SK-N-SH treated with all-trans-retinoic acid at 6 μM for 48 hours (cell line): ENCODE results near the gene ANO10.

Experiments used
- ARNTL ChIP-seq: fragments of 450-650 bp; formaldehyde crosslinking; IDR thresholded peaks from 2 replicates; pipeline ENCODE4 v1.5.0; 2020; ENCODE audit warnings: low read depth, mild to moderate bottlenecking, moderate library complexity, borderline replicate concordance
- BACH2 ChIP-seq: fragments of 250-450 bp; sonication (Bioruptor Pico); IDR thresholded peaks from 2 replicates; pipeline ENCODE4 v1.9.0; 2021; ENCODE audit warnings: mild to moderate bottlenecking, borderline replicate concordance
- ESRRG ChIP-seq: fragments of 250-450 bp; sonication (Bioruptor Pico); IDR thresholded peaks from 2 replicates; pipeline ENCODE4 v1.6.1; 2021; ENCODE audit warnings: mild to moderate bottlenecking
- TOX ChIP-seq: fragments of 250-450 bp; sonication (Bioruptor Pico); IDR thresholded peaks from 2 replicates; pipeline ENCODE4 v1.8.0; 2021; ENCODE audit warnings: mild to moderate bottlenecking, moderate library complexity, borderline replicate concordance
- ZNF70 ChIP-seq: fragments of 450-650 bp; formaldehyde crosslinking; IDR thresholded peaks from 2 replicates; pipeline ENCODE4 v1.5.0; 2020; ENCODE audit warnings: mild to moderate bottlenecking, moderate library complexity
- TF ChIP-seq, protein P1 (sequence below): fragments of 250-450 bp; sonication (Bioruptor Pico); IDR thresholded peaks from 2 replicates; pipeline ENCODE4 v1.8.0; 2020; ENCODE audit warnings: mild to moderate bottlenecking, moderate library complexity, borderline replicate concordance
- TF ChIP-seq, protein P2 (sequence below): fragments of 250-450 bp; sonication (Bioruptor Pico); IDR thresholded peaks from 2 replicates; pipeline ENCODE4 v1.5.0; 2020; ENCODE audit warnings: mild to moderate bottlenecking, moderate library complexity

DNA sequence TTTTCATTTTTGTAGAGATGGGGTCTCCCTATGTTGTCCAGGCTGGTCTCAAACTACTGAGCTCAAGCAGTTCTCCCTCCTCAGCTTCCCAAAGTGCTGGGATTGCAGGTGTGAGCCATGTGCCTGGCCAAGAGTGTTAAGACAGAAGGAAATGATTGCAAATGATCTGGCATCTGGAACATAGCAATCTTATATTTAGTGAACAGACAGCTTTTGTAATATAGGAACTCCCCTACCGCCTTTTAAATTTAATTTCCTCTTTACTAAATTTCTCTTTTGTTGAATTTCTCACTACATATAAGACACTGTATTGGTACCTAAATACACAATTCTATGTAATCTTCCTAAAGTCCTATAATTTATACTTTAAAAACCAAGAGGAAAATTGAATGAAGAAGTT lies 13.1 kb downstream of the ANO10 start:
- TF ChIP-seq, protein P1, sequence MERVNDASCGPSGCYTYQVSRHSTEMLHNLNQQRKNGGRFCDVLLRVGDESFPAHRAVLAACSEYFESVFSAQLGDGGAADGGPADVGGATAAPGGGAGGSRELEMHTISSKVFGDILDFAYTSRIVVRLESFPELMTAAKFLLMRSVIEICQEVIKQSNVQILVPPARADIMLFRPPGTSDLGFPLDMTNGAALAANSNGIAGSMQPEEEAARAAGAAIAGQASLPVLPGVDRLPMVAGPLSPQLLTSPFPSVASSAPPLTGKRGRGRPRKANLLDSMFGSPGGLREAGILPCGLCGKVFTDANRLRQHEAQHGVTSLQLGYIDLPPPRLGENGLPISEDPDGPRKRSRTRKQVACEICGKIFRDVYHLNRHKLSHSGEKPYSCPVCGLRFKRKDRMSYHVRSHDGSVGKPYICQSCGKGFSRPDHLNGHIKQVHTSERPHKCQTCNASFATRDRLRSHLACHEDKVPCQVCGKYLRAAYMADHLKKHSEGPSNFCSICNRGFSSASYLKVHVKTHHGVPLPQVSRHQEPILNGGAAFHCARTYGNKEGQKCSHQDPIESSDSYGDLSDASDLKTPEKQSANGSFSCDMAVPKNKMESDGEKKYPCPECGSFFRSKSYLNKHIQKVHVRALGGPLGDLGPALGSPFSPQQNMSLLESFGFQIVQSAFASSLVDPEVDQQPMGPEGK, result no peak
- no peak for TF ChIP-seq ZNF70 (CRISPR knock-in tag)
- TF ChIP-seq, protein P2, sequence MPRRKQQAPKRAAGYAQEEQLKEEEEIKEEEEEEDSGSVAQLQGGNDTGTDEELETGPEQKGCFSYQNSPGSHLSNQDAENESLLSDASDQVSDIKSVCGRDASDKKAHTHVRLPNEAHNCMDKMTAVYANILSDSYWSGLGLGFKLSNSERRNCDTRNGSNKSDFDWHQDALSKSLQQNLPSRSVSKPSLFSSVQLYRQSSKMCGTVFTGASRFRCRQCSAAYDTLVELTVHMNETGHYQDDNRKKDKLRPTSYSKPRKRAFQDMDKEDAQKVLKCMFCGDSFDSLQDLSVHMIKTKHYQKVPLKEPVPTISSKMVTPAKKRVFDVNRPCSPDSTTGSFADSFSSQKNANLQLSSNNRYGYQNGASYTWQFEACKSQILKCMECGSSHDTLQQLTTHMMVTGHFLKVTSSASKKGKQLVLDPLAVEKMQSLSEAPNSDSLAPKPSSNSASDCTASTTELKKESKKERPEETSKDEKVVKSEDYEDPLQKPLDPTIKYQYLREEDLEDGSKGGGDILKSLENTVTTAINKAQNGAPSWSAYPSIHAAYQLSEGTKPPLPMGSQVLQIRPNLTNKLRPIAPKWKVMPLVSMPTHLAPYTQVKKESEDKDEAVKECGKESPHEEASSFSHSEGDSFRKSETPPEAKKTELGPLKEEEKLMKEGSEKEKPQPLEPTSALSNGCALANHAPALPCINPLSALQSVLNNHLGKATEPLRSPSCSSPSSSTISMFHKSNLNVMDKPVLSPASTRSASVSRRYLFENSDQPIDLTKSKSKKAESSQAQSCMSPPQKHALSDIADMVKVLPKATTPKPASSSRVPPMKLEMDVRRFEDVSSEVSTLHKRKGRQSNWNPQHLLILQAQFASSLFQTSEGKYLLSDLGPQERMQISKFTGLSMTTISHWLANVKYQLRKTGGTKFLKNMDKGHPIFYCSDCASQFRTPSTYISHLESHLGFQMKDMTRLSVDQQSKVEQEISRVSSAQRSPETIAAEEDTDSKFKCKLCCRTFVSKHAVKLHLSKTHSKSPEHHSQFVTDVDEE, result no peak
- no peak for TF ChIP-seq ESRRG (CRISPR knock-in tag)
- no peak for TF ChIP-seq ARNTL
- no peak for TF ChIP-seq TOX (CRISPR knock-in tag)
- TF ChIP-seq BACH2 (CRISPR knock-in tag), result no peak
